Left renal pelvis (tissue), 4 donors: ENCODE measurements around the gene VAT1L. TPM values are rescaled to one million over a fixed set of nuclear protein-coding genes. Genes with fewer than 3 reads are reported as not detected.

Source experiments
- DNase-seq, 4 donors: peaks; one replicate each; pipeline ENCODE4 v3.0.0-alpha.2; 2013; ENCODE audit warnings: low read depth in 4 of 4, low spot score in 3 of 4
- polyA plus RNA-seq, 4 donors: library from polyadenylated mRNA; unstranded; fragments of 120-200 nt; gene quantifications; one replicate each; pipeline ENCODE4 v1.2.1, GENCODE V29; 2013; ENCODE audit not compliant: insufficient read length in 4 of 4

Gene VAT1L
- polyA plus RNA-seq, 4 donors, result 4.0 to 5.9 (median 4.9) TPM

GRCh38 chr16:77898671-77899211 lies 110.4 kb downstream of the VAT1L start:
- DNase-seq, result no peak

GRCh38 chr16:77899416-77899815 lies 111.1 kb downstream of the VAT1L start:
- DNase-seq, result no peak

- DNase-seq, result no peak
Observed at GRCh38 chr16:77905374-77905920, 117.1 kb downstream of the VAT1L start.

- no peak for DNase-seq
Observed at GRCh38 chr16:77910021-77910420, 121.7 kb downstream of the VAT1L start.

- DNase-seq, result no peak
Observed at GRCh38 chr16:77912617-77913016, 124.3 kb downstream of the VAT1L start.

- DNase-seq, result no peak
Observed at GRCh38 chr16:77913738-77914253, 125.4 kb downstream of the VAT1L start.

- DNase-seq, result no peak
Observed at GRCh38 chr16:77916111-77916510, 127.7 kb downstream of the VAT1L start.

GRCh38 chr16:77917971-77918370 lies 129.6 kb downstream of the VAT1L start:
- no peak for DNase-seq

- DNase-seq, result peak in 2 of 4 donors; percentile 16 to 39
Observed at GRCh38 chr16:77918809-77919707, 130.7 kb downstream of the VAT1L start.

GRCh38 chr16:77919761-77920415 lies 131.5 kb downstream of the VAT1L start:
- DNase-seq, result no peak

GRCh38 chr16:77920984-77921383 lies 132.6 kb downstream of the VAT1L start:
- DNase-seq, result no peak

- DNase-seq, result no peak
Observed at GRCh38 chr16:77922228-77922754, 133.9 kb downstream of the VAT1L start.

GRCh38 chr16:77925531-77925930 lies 137.2 kb downstream of the VAT1L start:
- no peak for DNase-seq

GRCh38 chr16:77928096-77928495 lies 139.7 kb downstream of the VAT1L start:
- no peak for DNase-seq

- DNase-seq, result no peak
Observed at GRCh38 chr16:77929004-77929403, 140.6 kb downstream of the VAT1L start.

GRCh38 chr16:77931058-77931457 lies 142.7 kb downstream of the VAT1L start:
- no peak for DNase-seq

- DNase-seq, result no peak
Observed at GRCh38 chr16:77937473-77938149, 149.2 kb downstream of the VAT1L start.

- no peak for DNase-seq
Observed at GRCh38 chr16:77938913-77939312, 150.5 kb downstream of the VAT1L start.

- DNase-seq, result no peak
Observed at GRCh38 chr16:77939968-77940367, 151.6 kb downstream of the VAT1L start.

GRCh38 chr16:77943801-77944200 lies 155.4 kb downstream of the VAT1L start:
- DNase-seq, result no peak
